ENCODE data around the gene HNRNPC. TPM values are rescaled to one million over a fixed set of nuclear protein-coding genes. Genes with fewer than 3 reads are reported as not detected.
"Not testable (repeated sequence)": the region's sequence is repeated elsewhere in the genome, so short reads cannot be mapped to it uniquely, and the experiment has no call there.

The HNRNPC gene
- total and polyA plus RNA-seq, 2 experiments from 2014 or later = 513 to 800 TPM

DNA sequence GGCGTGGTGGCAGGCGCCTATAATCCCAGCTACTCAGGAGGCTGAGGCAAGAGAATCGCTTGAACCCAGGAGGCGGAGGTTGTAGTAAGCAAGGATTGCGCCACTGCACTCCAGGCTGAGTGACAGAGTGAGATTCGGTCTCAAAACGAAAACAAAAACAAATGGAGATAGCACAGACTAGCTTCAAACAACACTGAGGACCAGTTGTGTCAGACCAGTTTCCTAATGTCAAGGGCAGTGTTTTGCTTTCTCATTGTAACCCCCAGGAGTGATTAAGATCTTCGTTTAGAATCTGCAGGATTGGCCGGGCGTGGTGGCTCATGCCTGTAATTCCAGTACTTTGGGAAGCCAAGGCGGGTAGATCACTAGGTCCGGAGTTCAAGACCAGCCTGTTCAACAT, 29.1 kb upstream of the HNRNPC start:
- Histone ChIP-seq H3K27me3 (no peaks in the 10 kb centered on the region), H3K4me2 (no peak overlapping the region), H3K9me2 (replicated peaks; ENCODE audit: insufficient read depth) (no peaks in the 10 kb centered on the region), H3K27ac (no peak overlapping the region), H3K36me3 (replicated peaks; ENCODE audit: insufficient read depth, low read depth) (no peaks in the 10 kb centered on the region), H3K4me3 (no peak overlapping the region), H3K9me3 (ENCODE audit: low read depth) (no peaks in the 10 kb centered on the region), H3K79me2 (no peaks in the 10 kb centered on the region), H4K20me1 (ENCODE audit: insufficient read depth, poor library complexity, severe bottlenecking) (no peaks in the 10 kb centered on the region), H2AFZ (no peak overlapping the region), H3K4me1 (ENCODE audit: insufficient read depth) (no peaks in the 10 kb centered on the region)
- no peak for DNase-seq (ENCODE audit: low spot score)
- 81% methylated on average over 12 of the region's 12 CpGs for WGBS (ENCODE audit: low lambda C conversion rate, missing lambda C conversion rate)
- TF ChIP-seq, protein P1, sequence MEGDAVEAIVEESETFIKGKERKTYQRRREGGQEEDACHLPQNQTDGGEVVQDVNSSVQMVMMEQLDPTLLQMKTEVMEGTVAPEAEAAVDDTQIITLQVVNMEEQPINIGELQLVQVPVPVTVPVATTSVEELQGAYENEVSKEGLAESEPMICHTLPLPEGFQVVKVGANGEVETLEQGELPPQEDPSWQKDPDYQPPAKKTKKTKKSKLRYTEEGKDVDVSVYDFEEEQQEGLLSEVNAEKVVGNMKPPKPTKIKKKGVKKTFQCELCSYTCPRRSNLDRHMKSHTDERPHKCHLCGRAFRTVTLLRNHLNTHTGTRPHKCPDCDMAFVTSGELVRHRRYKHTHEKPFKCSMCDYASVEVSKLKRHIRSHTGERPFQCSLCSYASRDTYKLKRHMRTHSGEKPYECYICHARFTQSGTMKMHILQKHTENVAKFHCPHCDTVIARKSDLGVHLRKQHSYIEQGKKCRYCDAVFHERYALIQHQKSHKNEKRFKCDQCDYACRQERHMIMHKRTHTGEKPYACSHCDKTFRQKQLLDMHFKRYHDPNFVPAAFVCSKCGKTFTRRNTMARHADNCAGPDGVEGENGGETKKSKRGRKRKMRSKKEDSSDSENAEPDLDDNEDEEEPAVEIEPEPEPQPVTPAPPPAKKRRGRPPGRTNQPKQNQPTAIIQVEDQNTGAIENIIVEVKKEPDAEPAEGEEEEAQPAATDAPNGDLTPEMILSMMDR (IDR thresholded peaks at IDR 0.05; ENCODE audit: poor library complexity) = no peak
- TF ChIP-seq EZH2phosphoT487 (IDR thresholded peaks at IDR 0.05; ENCODE audit: low read depth, severe bottlenecking, unreplicated experiment) (no peak), EZH2 (IDR thresholded peaks at IDR 0.05; ENCODE audit: borderline replicate concordance) (no peak)

DNA sequence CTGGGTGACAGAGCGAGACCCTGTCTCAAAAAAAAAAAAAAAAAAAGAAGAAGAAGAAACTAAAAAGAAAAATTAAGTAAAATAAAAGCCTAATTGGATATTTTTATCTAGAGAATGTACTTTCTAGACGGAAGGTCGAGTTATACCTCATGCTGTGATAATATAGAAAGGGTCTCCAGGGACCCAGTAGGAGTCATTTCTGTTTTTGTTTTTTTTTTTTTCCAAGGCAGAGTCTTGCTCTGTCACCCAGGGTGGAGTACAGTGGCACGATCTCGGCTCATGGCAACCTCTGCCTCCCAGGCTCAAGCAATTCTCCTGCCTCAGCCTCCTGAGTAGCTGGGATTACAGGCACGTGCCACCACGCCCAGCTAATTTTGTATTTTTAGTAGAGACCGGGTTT, 24.8 kb upstream of the HNRNPC start:
- H3K9me3 ChIP-seq (ENCODE audit: low read depth); H3K36me3 ChIP-seq (replicated peaks; ENCODE audit: insufficient read depth, low read depth); H3K27me3 ChIP-seq; H4K20me1 ChIP-seq (ENCODE audit: insufficient read depth, poor library complexity, severe bottlenecking); H2AFZ ChIP-seq; H3K9me2 ChIP-seq (replicated peaks; ENCODE audit: insufficient read depth); H3K27ac ChIP-seq; H3K79me2 ChIP-seq; H3K4me1 ChIP-seq (ENCODE audit: insufficient read depth); H3K4me2 ChIP-seq; DNase-seq (ENCODE audit: low spot score); H3K4me3 ChIP-seq: not testable (repeated sequence)
- 94% methylated on average over 8 of the region's 8 CpGs for WGBS (ENCODE audit: low lambda C conversion rate, missing lambda C conversion rate)

DNA sequence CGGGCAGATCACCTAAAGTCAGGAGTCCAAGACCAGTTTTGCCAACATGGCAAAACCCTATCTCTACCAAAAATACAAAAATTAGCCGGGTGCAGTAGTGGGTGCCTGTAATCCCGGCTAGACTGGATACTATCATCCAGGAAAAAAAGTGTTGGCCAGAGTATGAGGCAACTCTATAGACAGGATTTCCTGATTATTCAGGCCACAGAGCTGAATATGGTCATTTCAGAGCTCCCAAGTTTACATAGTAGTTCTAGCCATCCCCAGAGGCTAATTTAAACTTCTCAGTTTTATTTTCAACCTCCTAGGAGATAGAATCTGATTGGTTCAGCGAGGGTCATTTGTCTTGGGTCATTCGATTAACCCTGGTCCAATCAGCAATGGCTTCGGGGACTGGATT, 17.9 kb upstream of the HNRNPC start:
- TF ChIP-seq EZH2phosphoT487 (IDR thresholded peaks at IDR 0.05; ENCODE audit: low read depth, severe bottlenecking, unreplicated experiment) = no peak
- TF ChIP-seq EZH2 (IDR thresholded peaks at IDR 0.05; ENCODE audit: borderline replicate concordance) = no peak
- TF ChIP-seq, protein P1 (IDR thresholded peaks at IDR 0.05; ENCODE audit: poor library complexity) = no peak
- Histone ChIP-seq H4K20me1 (ENCODE audit: insufficient read depth, poor library complexity, severe bottlenecking) (no peaks in the 10 kb centered on the region), H3K27me3 (no peaks in the 10 kb centered on the region), H3K9me3 (ENCODE audit: low read depth) (no peaks in the 10 kb centered on the region), H3K79me2 (no peaks in the 10 kb centered on the region), H3K27ac (no peak overlapping the region), H3K36me3 (replicated peaks; ENCODE audit: insufficient read depth, low read depth) (no peaks in the 10 kb centered on the region), H2AFZ (no peak overlapping the region), H3K4me2 (no peak overlapping the region), H3K4me3 (no peak overlapping the region), H3K4me1 (ENCODE audit: insufficient read depth) (no peaks in the 10 kb centered on the region), H3K9me2 (replicated peaks; ENCODE audit: insufficient read depth) (no peaks in the 10 kb centered on the region)
- WGBS (ENCODE audit: low lambda C conversion rate, missing lambda C conversion rate) = 88% methylated on average over 6 of the region's 6 CpGs
- DNase-seq (ENCODE audit: low spot score) = no peak

DNA sequence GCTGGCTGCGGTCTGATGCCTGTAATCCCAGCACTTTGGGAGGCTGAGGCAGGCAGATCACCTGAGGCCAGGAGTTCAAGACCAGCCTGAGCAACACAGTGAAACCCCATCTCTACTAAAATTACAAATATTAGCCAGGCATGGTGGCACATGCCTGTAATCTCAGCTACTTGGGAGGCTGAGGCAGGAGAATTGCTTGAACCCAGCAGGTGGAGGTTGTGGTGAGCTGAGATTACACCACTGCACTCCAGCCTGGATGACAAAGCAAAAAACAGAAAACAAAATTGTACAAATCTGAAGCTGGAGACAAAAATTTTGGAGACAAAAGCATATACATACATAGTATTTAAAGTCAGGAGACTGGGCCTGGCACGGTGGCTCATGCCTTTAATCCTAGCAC, 17.3 kb upstream of the HNRNPC start:
- H3K79me2 ChIP-seq; DNase-seq (ENCODE audit: low spot score); H3K9me3 ChIP-seq (ENCODE audit: low read depth); H3K36me3 ChIP-seq (replicated peaks; ENCODE audit: insufficient read depth, low read depth); H3K4me1 ChIP-seq (ENCODE audit: insufficient read depth); H3K27me3 ChIP-seq; H2AFZ ChIP-seq; H3K9me2 ChIP-seq (replicated peaks; ENCODE audit: insufficient read depth); H3K4me3 ChIP-seq; H4K20me1 ChIP-seq (ENCODE audit: insufficient read depth, poor library complexity, severe bottlenecking); H3K4me2 ChIP-seq; H3K27ac ChIP-seq: not testable (repeated sequence)
- WGBS (ENCODE audit: low lambda C conversion rate, missing lambda C conversion rate) = 96% methylated on average over 2 of the region's 2 CpGs

DNA sequence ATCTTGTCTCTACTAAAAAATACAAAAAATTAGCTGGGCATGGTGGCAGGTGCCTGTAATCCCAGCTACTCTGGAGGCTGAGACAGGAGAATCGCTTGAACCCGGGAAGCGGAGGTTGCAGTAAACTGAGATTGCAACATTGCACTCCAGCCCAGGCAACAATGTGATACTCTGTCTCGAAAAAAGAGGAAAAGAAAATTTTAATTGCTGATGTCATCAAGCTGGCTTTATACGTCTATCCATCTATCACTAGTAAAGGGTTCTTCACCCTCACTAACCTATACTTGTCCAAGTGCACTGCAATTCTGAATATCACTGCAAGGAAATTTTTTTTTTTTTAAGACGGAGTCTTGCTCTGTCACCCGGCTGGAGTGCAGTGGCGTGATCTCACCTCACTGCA, 12.7 kb upstream of the HNRNPC start:
- H3K4me1 ChIP-seq (ENCODE audit: insufficient read depth); H3K4me3 ChIP-seq; H3K4me2 ChIP-seq; H3K27me3 ChIP-seq; H4K20me1 ChIP-seq (ENCODE audit: insufficient read depth, poor library complexity, severe bottlenecking); H2AFZ ChIP-seq; H3K79me2 ChIP-seq; H3K36me3 ChIP-seq (replicated peaks; ENCODE audit: insufficient read depth, low read depth); H3K9me3 ChIP-seq (ENCODE audit: low read depth); H3K27ac ChIP-seq; H3K9me2 ChIP-seq (replicated peaks; ENCODE audit: insufficient read depth); DNase-seq (ENCODE audit: low spot score): not testable (repeated sequence)
- WGBS (ENCODE audit: low lambda C conversion rate, missing lambda C conversion rate) = 92% methylated on average over 8 of the region's 8 CpGs
